HG02610 (cell line): ENCODE results near the gene YIPF4.
"Not testable (repeated sequence)": the region's sequence is repeated elsewhere in the genome, so short reads cannot be mapped to it uniquely, and the experiment has no call there.

Experiments used
- ATAC-seq: cut with Tn5 transposase; IDR thresholded peaks from one replicate; pipeline ENCODE4 v1.9.1; 2021; ENCODE audit warnings: mild to moderate bottlenecking, moderate library complexity; ENCODE audit not compliant: unreplicated experiment

The YIPF4 gene

GRCh38 chr2:32364290-32364689 lies 86.6 kb downstream of the YIPF4 start:
- ATAC-seq: not testable (repeated sequence)

- not testable (repeated sequence) for ATAC-seq
Measured at GRCh38 chr2:32365679-32366078, 88.0 kb downstream of the YIPF4 start.
